K562 (cell line): ENCODE data around the gene NXF1. TPM values are rescaled to one million over a fixed set of nuclear protein-coding genes. Genes with fewer than 3 reads are reported as not detected.

Experiments
- AFF4 ChIP-seq: sonication (generic); formaldehyde crosslinking; IDR thresholded peaks from 2 replicates; pipeline ENCODE4 v1.8.0; 2023; ENCODE audit warnings: mild to moderate bottlenecking, missing genetic modification reagents
- BRF1 ChIP-seq: IDR thresholded peaks from 3 replicates; pipeline ENCODE4 v1.6.1; 2011; ENCODE audit warnings: borderline replicate concordance, mild to moderate bottlenecking; ENCODE audit not compliant: insufficient read length; ENCODE audit errors: extremely low read depth
- BRF2 ChIP-seq: IDR thresholded peaks from 3 replicates; pipeline ENCODE4 v1.6.1; 2011; ENCODE audit warnings: borderline replicate concordance, mild to moderate bottlenecking; ENCODE audit not compliant: insufficient read length, insufficient read depth
- GTF2B ChIP-seq: IDR thresholded peaks from 2 replicates; pipeline ENCODE4 v1.6.1; 2011; ENCODE audit not compliant: insufficient read length; ENCODE audit errors: extremely low read depth
- HSF4 ChIP-seq: fragments of 250-450 bp; sonication (Bioruptor Pico); IDR thresholded peaks from 2 replicates; pipeline ENCODE4 v2.1.2; 2022; ENCODE audit warnings: mild to moderate bottlenecking, moderate library complexity, borderline replicate concordance
- IFI16 ChIP-seq: fragments of 250-450 bp; sonication (Bioruptor Pico); IDR thresholded peaks from 2 replicates; pipeline ENCODE4 v2.1.2; 2022; ENCODE audit warnings: mild to moderate bottlenecking, inconsistent platforms
- ILF3 ChIP-seq: fragments of 450-650 bp; IDR thresholded peaks from 2 replicates; pipeline ENCODE4 v1.6.1; 2018; ENCODE audit warnings: antibody characterized with exemption, mild to moderate bottlenecking, moderate library complexity, borderline replicate concordance
- LARP7 ChIP-seq: fragments of 450-650 bp; IDR thresholded peaks from 2 replicates; pipeline ENCODE4 v1.6.1; 2016
- MCM3 ChIP-seq: fragments of 450-650 bp; IDR thresholded peaks from 2 replicates; pipeline ENCODE4 v1.6.1; 2016
- MED1 ChIP-seq: sonication (generic); formaldehyde crosslinking; IDR thresholded peaks from 2 replicates; pipeline ENCODE4 v1.8.1; 2023; ENCODE audit warnings: missing genetic modification reagents, borderline replicate concordance
- MTF1 ChIP-seq: fragments of 250-450 bp; sonication (Bioruptor Pico); IDR thresholded peaks from 2 replicates; pipeline ENCODE4 v1.9.0; 2021; ENCODE audit warnings: moderate library complexity, mild to moderate bottlenecking, inconsistent platforms, borderline replicate concordance
- PHF21A ChIP-seq: fragments of 450-650 bp; IDR thresholded peaks from 2 replicates; pipeline ENCODE4 v1.6.1; 2017; ENCODE audit warnings: low read depth, borderline replicate concordance
- POU5F1 ChIP-seq: fragments of 150-350 bp; IDR thresholded peaks from 2 replicates; pipeline ENCODE4 v1.6.1; 2014; ENCODE audit warnings: borderline replicate concordance, low read length, low read depth, mild to moderate bottlenecking; ENCODE audit not compliant: partially characterized antibody
- PTBP1 ChIP-seq: fragments of 200-400 bp; formaldehyde crosslinking; IDR thresholded peaks from 2 replicates; pipeline ENCODE4 v1.6.1; 2017; ENCODE audit warnings: low read depth, low read length
- SAFB ChIP-seq: fragments of 200-400 bp; formaldehyde crosslinking; IDR thresholded peaks from 2 replicates; pipeline ENCODE4 v1.6.1; 2017; ENCODE audit warnings: low read depth, low read length, borderline replicate concordance
- STAG1 ChIP-seq: sonication (generic); formaldehyde crosslinking; IDR thresholded peaks from 2 replicates; pipeline ENCODE4 v1.5.0; 2020; ENCODE audit warnings: missing genetic modification reagents, borderline replicate concordance
- STAT5B ChIP-seq: fragments of 250-450 bp; sonication (Bioruptor Pico); IDR thresholded peaks from 2 replicates; pipeline ENCODE4 v1.8.0; 2021; ENCODE audit warnings: mild to moderate bottlenecking, inconsistent platforms
- ZBTB17 ChIP-seq: fragments of 450-650 bp; formaldehyde crosslinking; IDR thresholded peaks from 2 replicates; pipeline ENCODE4 v1.4.0; 2020; ENCODE audit warnings: mild to moderate bottlenecking
- ZFP1 ChIP-seq: fragments of 450-650 bp; formaldehyde crosslinking; IDR thresholded peaks from 2 replicates; pipeline ENCODE4 v1.4.0; 2020; ENCODE audit warnings: mild to moderate bottlenecking, mixed read lengths
- ZNF3 ChIP-seq: fragments of 250-450 bp; sonication (Bioruptor Pico); IDR thresholded peaks from 2 replicates; pipeline ENCODE4 v1.5.0; 2021; ENCODE audit warnings: mild to moderate bottlenecking, moderate library complexity
- ZNF324 ChIP-seq: fragments of 250-450 bp; sonication (Bioruptor Pico); IDR thresholded peaks from 2 replicates; pipeline ENCODE4 v1.4.0; 2020; ENCODE audit warnings: mild to moderate bottlenecking
- ZNF408 ChIP-seq: fragments of 250-450 bp; sonication (Bioruptor Pico); IDR thresholded peaks from 2 replicates; pipeline ENCODE4 v1.4.0; 2020; ENCODE audit warnings: low read depth, mild to moderate bottlenecking, moderate library complexity
- ZNF75A ChIP-seq: fragments of 450-650 bp; formaldehyde crosslinking; IDR thresholded peaks from 2 replicates; pipeline ENCODE4 v1.4.0; 2020; ENCODE audit warnings: mild to moderate bottlenecking
- ZNF780A ChIP-seq: fragments of 250-450 bp; sonication (Bioruptor Pico); IDR thresholded peaks from 2 replicates; pipeline ENCODE4 v1.5.0; 2021; ENCODE audit warnings: mild to moderate bottlenecking
- ZSCAN29 ChIP-seq: fragments of 450-650 bp; IDR thresholded peaks from 2 replicates; pipeline ENCODE4 v1.6.1; 2017
- polyA plus RNA-seq, 8 experiments: library from polyadenylated mRNA; depleted of rRNA in 4 of 8; stranded (reverse) in 5 of 8; unstranded in 3 of 8; fragments of >200 nt; fragmentation: Nextera tagmentation in 2 of 8; fragmentation: Illumina TruSeq in 1 of 8; extraction: Ambion mirVana in 2 of 8; extraction: Trizol in 1 of 8; gene quantifications; 2 replicates each; pipeline versions ENCODE4 v1.2.1 to v1.2.3, GENCODE V29; 2011 to 2014; ENCODE audit warnings: inconsistent platforms in 1 of 8, missing spikeins in 1 of 8
- total RNA-seq, 7 experiments: library from RNA; depleted of rRNA in 6 of 7; stranded (reverse); fragments of >200 nt in 6 of 7; fragmentation: Illumina TruSeq in 2 of 7; extraction: Trizol in 2 of 7; gene quantifications; 2 replicates each; pipeline versions ENCODE4 v1.2.1 to v1.2.3, GENCODE V29; 2011 to 2021; ENCODE audit warnings: low replicate concordance in 1 of 7

The NXF1 gene
- total and polyA plus RNA-seq, 9 of the 15 experiments (the other 6 are each of a cell fraction or from before 2014, with no cell fraction given), result 18.1 to 98.3 (median 35.8) TPM

- TF ChIP-seq GTF2B (peak; percentile 81), ZNF780A (CRISPR knock-in tag) (no peak; the same call in 1 of the 2 replicates), ZFP1 (0 out of 2 replicates have a peak, but pooled peaks have one; percentile 32), HSF4 (CRISPR knock-in tag) (no peak), POU5F1 (peak; percentile 46), ZNF3 (no peak), PTBP1 (no peak), ZNF75A (CRISPR knock-in tag) (0 out of 2 replicates have a peak, but pooled peaks have one; percentile 8), MED1 (CRISPR knock-in tag) (0 out of 2 replicates have a peak, but pooled peaks have one; percentile 54), MTF1 (no peak), ZSCAN29 (peak; percentile 63; the same call in 1 of the 2 replicates), MCM3 (no peak), PHF21A (no peak), LARP7 (no peak), ZNF408 (no peak), ZNF324 (CRISPR knock-in tag) (no peak), STAG1 (CRISPR knock-in tag) (peak; percentile 42), ILF3 (peak; percentile 97; the same call in 1 of the 2 replicates), BRF2 (no peak), ZBTB17 (CRISPR knock-in tag) (peak; percentile 84), IFI16 (CRISPR knock-in tag) (no peak), SAFB (no peak), AFF4 (CRISPR knock-in tag) (peak; percentile 99), STAT5B (CRISPR knock-in tag) (no peak), BRF1 (no peak)
Observed at GRCh38 chr11:62805076-62805892, at the start of gene NXF1 (continued).
